GM12891 (cell line): ENCODE data around the gene MLLT6.

Experiments
- PAX5 ChIP-seq: IDR thresholded peaks from 2 replicates; pipeline ENCODE4 v1.6.1; 2011; ENCODE audit warnings: low read length, moderate library complexity, mild to moderate bottlenecking; ENCODE audit not compliant: insufficient read depth, severe bottlenecking
- POLR2A ChIP-seq: IDR thresholded peaks from 2 replicates; pipeline ENCODE4 v1.6.1; 2011; ENCODE audit warnings: low read depth, low read length, control low read depth
- POLR2AphosphoS5 ChIP-seq: IDR thresholded peaks from 2 replicates; pipeline ENCODE4 v1.6.1; 2011; ENCODE audit warnings: low read depth, low read length, control low read depth
- POU2F2 ChIP-seq: IDR thresholded peaks from 2 replicates; pipeline ENCODE4 v1.6.1; 2011; ENCODE audit warnings: low read depth, mild to moderate bottlenecking, control low read depth, low read length, moderate library complexity
- SPI1 ChIP-seq: IDR thresholded peaks from 2 replicates; pipeline ENCODE4 v1.6.1; 2011; ENCODE audit warnings: low read depth, low read length, control low read depth
- TAF1 ChIP-seq: IDR thresholded peaks from 2 replicates; pipeline ENCODE4 v1.6.1; 2011; ENCODE audit warnings: low read depth, low read length, control low read depth

DNA sequence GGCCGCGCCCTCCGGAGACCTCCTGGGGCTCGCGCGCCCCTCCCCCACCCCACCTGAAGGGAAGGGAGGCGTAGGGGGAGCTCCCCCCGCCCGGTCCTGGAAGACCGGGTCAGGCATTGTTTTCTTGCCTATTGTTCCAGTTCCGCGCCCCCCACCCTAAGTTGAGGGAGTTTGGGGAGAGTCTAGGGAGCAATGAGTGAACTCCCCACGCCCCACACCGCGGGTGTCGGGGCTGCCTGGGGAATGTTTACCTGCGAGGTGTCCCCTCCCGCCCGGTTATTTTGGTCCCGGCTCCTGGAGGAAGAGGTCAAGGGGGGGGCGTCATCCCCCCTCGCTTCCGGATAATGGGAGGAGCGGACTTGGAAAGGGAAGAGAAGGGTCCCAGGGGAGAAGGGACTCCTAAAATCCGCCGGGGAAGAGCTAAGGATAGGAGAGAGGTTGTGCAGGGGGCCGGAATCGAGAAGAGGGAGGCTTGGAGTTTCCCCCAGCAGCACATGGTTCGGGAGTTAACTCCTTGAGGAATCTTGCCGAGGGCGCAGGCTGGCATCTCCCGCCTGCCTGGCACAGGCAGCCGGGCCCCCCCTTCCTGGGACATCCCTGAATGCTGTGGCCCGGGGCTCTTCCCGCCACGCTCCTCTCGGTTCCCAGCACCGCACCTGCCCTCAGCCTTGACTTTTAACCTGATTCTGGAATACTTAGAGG lies 881 bp downstream of the MLLT6 start:
- TF ChIP-seq TAF1 = no peak
- no peak for TF ChIP-seq POLR2AphosphoS5
- TF ChIP-seq POLR2A = no peak
- no peak for TF ChIP-seq SPI1
- no peak for TF ChIP-seq POU2F2
- TF ChIP-seq PAX5 = no peak
